DMS114 treated with DMSO at 0.1 percent for 48 hours (cell line): Measurements from ENCODE around the gene RIC8B.
A peak's percentile ranks its signal among the peaks of the same experiment; 100 is the strongest.
"Not testable (repeated sequence)": the region's sequence is repeated elsewhere in the genome, so short reads cannot be mapped to it uniquely, and the experiment has no call there.

ENCODE experiments used
- DNase-seq: peaks from one replicate; lab custom pipeline; 2025; ENCODE audit not compliant: unreplicated experiment; lab: John Stamatoyannopoulos, UW

Gene RIC8B

GRCh38 chr12:106901276-106901675 is 126.8 kb downstream of the RIC8B start:
- no peak for DNase-seq

GRCh38 chr12:106902053-106902452 is 127.6 kb downstream of the RIC8B start:
- DNase-seq = no peak

- peak; percentile 65 for DNase-seq
These were observed 128.9 kb downstream of the RIC8B start for GRCh38 chr12:106903241-106903945.

GRCh38 chr12:106906715-106907114 is 132.2 kb downstream of the RIC8B start:
- no peak for DNase-seq

- DNase-seq = no peak
These were observed 132.9 kb downstream of the RIC8B start for GRCh38 chr12:106907411-106907810.

GRCh38 chr12:106907846-106908245 is 133.4 kb downstream of the RIC8B start:
- no peak for DNase-seq

- no peak for DNase-seq
These were observed 134.1 kb downstream of the RIC8B start for GRCh38 chr12:106908561-106908960.

- DNase-seq = no peak
These were observed 135.7 kb downstream of the RIC8B start for GRCh38 chr12:106910202-106910601.

GRCh38 chr12:106911581-106911980 is 137.1 kb downstream of the RIC8B start:
- DNase-seq = no peak

GRCh38 chr12:106913456-106913855 is 139.0 kb downstream of the RIC8B start:
- no peak for DNase-seq

GRCh38 chr12:106914796-106915634 is 140.5 kb downstream of the RIC8B start:
- DNase-seq = no peak

- DNase-seq = no peak
These were observed 141.1 kb downstream of the RIC8B start for GRCh38 chr12:106915635-106916026.

GRCh38 chr12:106917503-106917902 is 143.0 kb downstream of the RIC8B start:
- DNase-seq = no peak

- peak; percentile 39 for DNase-seq
These were observed 144.3 kb downstream of the RIC8B start for GRCh38 chr12:106918746-106919145.

- DNase-seq = peak; percentile 41
These were observed 145.5 kb downstream of the RIC8B start for GRCh38 chr12:106919910-106920544.

- not testable (repeated sequence) for DNase-seq
These were observed 147.5 kb downstream of the RIC8B start for GRCh38 chr12:106921976-106922375.

- DNase-seq = not testable (repeated sequence)
These were observed 149.1 kb downstream of the RIC8B start for GRCh38 chr12:106923594-106923993.

GRCh38 chr12:106924268-106924861 is 149.9 kb downstream of the RIC8B start:
- no peak for DNase-seq

GRCh38 chr12:106926657-106927056 is 152.2 kb downstream of the RIC8B start:
- DNase-seq = no peak

- DNase-seq = no peak
These were observed 159.8 kb downstream of the RIC8B start for GRCh38 chr12:106934277-106934676.
